Measurements from ENCODE around the gene RPL13.
A peak's percentile ranks its signal among the peaks of the same experiment; 100 is the strongest.

Gene RPL13

GRCh38 chr16:89595330-89596060 is 35.0 kb downstream of the RPL13 start:
- 0 out of 2 replicates have a peak overlapping the region, but pooled peaks have one; percentile 13 for H3K27ac ChIP-seq
- no peak overlapping the region for H3K4me3 ChIP-seq
- no peaks in the 10 kb centered on the region for H4K20me1 ChIP-seq
- no peak for TF ChIP-seq Cebpa-rat (IDR thresholded peaks at IDR 0.05)
- no peaks in the 10 kb centered on the region for H3K27me3 ChIP-seq
- H3K4me2 ChIP-seq = peak overlapping the region; percentile 64
- peaks cover 50% of the 10 kb centered on the region for H3K4me1 ChIP-seq
- H3K9ac ChIP-seq = no peak overlapping the region
- H3K36me3 ChIP-seq = peaks cover 43% of the 10 kb centered on the region
- no peaks in the 10 kb centered on the region for H3K9me3 ChIP-seq

- Histone ChIP-seq H3K4me1 (peaks cover 57% of the 10 kb centered on the region), H3K36me3 (peaks cover 39% of the 10 kb centered on the region), H3K27me3 (no peaks in the 10 kb centered on the region), H3K27ac (no peak overlapping the region), H3K4me3 (no peak overlapping the region), H3K9me3 (no peaks in the 10 kb centered on the region), H3K9ac (no peak overlapping the region), H3K4me2 (no peak overlapping the region), H4K20me1 (no peaks in the 10 kb centered on the region)
- TF ChIP-seq Cebpa-rat (IDR thresholded peaks at IDR 0.05) = no peak
These were observed 35.7 kb downstream of the RPL13 start for GRCh38 chr16:89596061-89596689.

GRCh38 chr16:89596957-89597649 is 36.6 kb downstream of the RPL13 start:
- H3K4me1 ChIP-seq = peaks cover 62% of the 10 kb centered on the region
- H4K20me1 ChIP-seq = no peaks in the 10 kb centered on the region
- peaks cover 34% of the 10 kb centered on the region for H3K36me3 ChIP-seq
- H3K27me3 ChIP-seq = no peaks in the 10 kb centered on the region
- no peak overlapping the region for H3K9ac ChIP-seq
- H3K9me3 ChIP-seq = no peaks in the 10 kb centered on the region
- H3K4me3 ChIP-seq = no peak overlapping the region
- H3K27ac ChIP-seq = peak overlapping the region; percentile 26; the same call in 1 of the 2 replicates
- H3K4me2 ChIP-seq = no peak overlapping the region
- no peak for TF ChIP-seq Cebpa-rat (IDR thresholded peaks at IDR 0.05)

GRCh38 chr16:89598199-89598598 is 37.7 kb downstream of the RPL13 start:
- TF ChIP-seq Cebpa-rat (IDR thresholded peaks at IDR 0.05) = no peak
- Histone ChIP-seq H3K4me3 (no peak overlapping the region), H3K9ac (no peak overlapping the region), H3K4me1 (peaks cover 72% of the 10 kb centered on the region), H3K9me3 (no peaks in the 10 kb centered on the region), H3K27me3 (no peaks in the 10 kb centered on the region), H4K20me1 (no peaks in the 10 kb centered on the region), H3K27ac (no peak overlapping the region), H3K36me3 (peaks cover 28% of the 10 kb centered on the region), H3K4me2 (no peak overlapping the region)

GRCh38 chr16:89599451-89599858 is 39.0 kb downstream of the RPL13 start:
- no peak overlapping the region for H3K9ac ChIP-seq
- TF ChIP-seq Cebpa-rat (IDR thresholded peaks at IDR 0.05) = no peak
- H4K20me1 ChIP-seq = no peaks in the 10 kb centered on the region

GRCh38 chr16:89599902-89600301 is 39.4 kb downstream of the RPL13 start:
- no peak overlapping the region for H3K9ac ChIP-seq
- peak overlapping the region; percentile 50; the same call in 1 of the 2 replicates for H3K27ac ChIP-seq
- H3K27me3 ChIP-seq = no peaks in the 10 kb centered on the region
- no peaks in the 10 kb centered on the region for H4K20me1 ChIP-seq
- H3K36me3 ChIP-seq = peaks cover 25% of the 10 kb centered on the region
- H3K4me3 ChIP-seq = no peak overlapping the region
- peaks cover 61% of the 10 kb centered on the region for H3K4me1 ChIP-seq
- no peak for TF ChIP-seq Cebpa-rat (IDR thresholded peaks at IDR 0.05)
- H3K4me2 ChIP-seq = peak overlapping the region; percentile 55; the same call in 1 of the 2 replicates
- H3K9me3 ChIP-seq = no peaks in the 10 kb centered on the region

More at GRCh38 chr16:89599451-89599858, 39.0 kb downstream of the RPL13 start:
- Histone ChIP-seq H3K9me3 (no peaks in the 10 kb centered on the region), H3K36me3 (peaks cover 27% of the 10 kb centered on the region), H3K4me3 (no peak overlapping the region), H3K4me2 (peak overlapping the region; percentile 55), H3K27me3 (no peaks in the 10 kb centered on the region), H3K27ac (peak overlapping the region; percentile 50; the same call in 1 of the 2 replicates), H3K4me1 (peaks cover 61% of the 10 kb centered on the region)

- H4K20me1 ChIP-seq = no peaks in the 10 kb centered on the region
- H3K27ac ChIP-seq = no peak overlapping the region
- no peak overlapping the region for H3K9ac ChIP-seq
- no peak overlapping the region for H3K4me3 ChIP-seq
- H3K27me3 ChIP-seq = no peaks in the 10 kb centered on the region
- peaks cover 20% of the 10 kb centered on the region for H3K36me3 ChIP-seq
- H3K9me3 ChIP-seq = no peaks in the 10 kb centered on the region
- H3K4me1 ChIP-seq = peaks cover 61% of the 10 kb centered on the region
- TF ChIP-seq Cebpa-rat (IDR thresholded peaks at IDR 0.05) = no peak
- H3K4me2 ChIP-seq = no peak overlapping the region; the same call in 1 of the 2 replicates
These were observed 39.9 kb downstream of the RPL13 start for GRCh38 chr16:89600427-89600826.

GRCh38 chr16:89600956-89601355 is 40.5 kb downstream of the RPL13 start:
- Histone ChIP-seq H3K36me3 (peaks cover 14% of the 10 kb centered on the region), H3K4me2 (no peak overlapping the region; the same call in 1 of the 2 replicates), H4K20me1 (no peaks in the 10 kb centered on the region), H3K9ac (no peak overlapping the region), H3K27ac (no peak overlapping the region), H3K4me1 (peaks cover 64% of the 10 kb centered on the region), H3K9me3 (no peaks in the 10 kb centered on the region), H3K27me3 (no peaks in the 10 kb centered on the region), H3K4me3 (no peak overlapping the region)
- no peak for TF ChIP-seq Cebpa-rat (IDR thresholded peaks at IDR 0.05)

- H3K4me2 ChIP-seq = peak overlapping the region; percentile 82
- H3K4me1 ChIP-seq = peaks cover 69% of the 10 kb centered on the region
- H4K20me1 ChIP-seq = no peaks in the 10 kb centered on the region
- H3K27me3 ChIP-seq = no peaks in the 10 kb centered on the region
- no peak for TF ChIP-seq Cebpa-rat (IDR thresholded peaks at IDR 0.05)
- no peak overlapping the region for H3K4me3 ChIP-seq
- H3K27ac ChIP-seq = 0 out of 2 replicates have a peak overlapping the region, but pooled peaks have one; percentile 48
- no peak overlapping the region for H3K9ac ChIP-seq
- H3K36me3 ChIP-seq = peaks cover 5% of the 10 kb centered on the region; the same call in 1 of the 2 replicates
- no peaks in the 10 kb centered on the region for H3K9me3 ChIP-seq
These were observed 41.4 kb downstream of the RPL13 start for GRCh38 chr16:89601906-89602272.
